HL-60/S4 treated with phorbol 12-myristate 13-acetate at 8.2 ng/mL for 4 days and 3 days (cell line): ENCODE results near the gene FN1.
"Not testable (repeated sequence)": the region's sequence is repeated elsewhere in the genome, so short reads cannot be mapped to it uniquely, and the experiment has no call there.

Source experiments
- in situ Hi-C: fragments of 300-500 bp; cut with MboI; formaldehyde crosslinking; loops from 2 replicates; pipeline ENCODE4 v1.15.0; 2022; ENCODE audit warnings: low sequenced_read_pairs

The FN1 gene

DNA sequence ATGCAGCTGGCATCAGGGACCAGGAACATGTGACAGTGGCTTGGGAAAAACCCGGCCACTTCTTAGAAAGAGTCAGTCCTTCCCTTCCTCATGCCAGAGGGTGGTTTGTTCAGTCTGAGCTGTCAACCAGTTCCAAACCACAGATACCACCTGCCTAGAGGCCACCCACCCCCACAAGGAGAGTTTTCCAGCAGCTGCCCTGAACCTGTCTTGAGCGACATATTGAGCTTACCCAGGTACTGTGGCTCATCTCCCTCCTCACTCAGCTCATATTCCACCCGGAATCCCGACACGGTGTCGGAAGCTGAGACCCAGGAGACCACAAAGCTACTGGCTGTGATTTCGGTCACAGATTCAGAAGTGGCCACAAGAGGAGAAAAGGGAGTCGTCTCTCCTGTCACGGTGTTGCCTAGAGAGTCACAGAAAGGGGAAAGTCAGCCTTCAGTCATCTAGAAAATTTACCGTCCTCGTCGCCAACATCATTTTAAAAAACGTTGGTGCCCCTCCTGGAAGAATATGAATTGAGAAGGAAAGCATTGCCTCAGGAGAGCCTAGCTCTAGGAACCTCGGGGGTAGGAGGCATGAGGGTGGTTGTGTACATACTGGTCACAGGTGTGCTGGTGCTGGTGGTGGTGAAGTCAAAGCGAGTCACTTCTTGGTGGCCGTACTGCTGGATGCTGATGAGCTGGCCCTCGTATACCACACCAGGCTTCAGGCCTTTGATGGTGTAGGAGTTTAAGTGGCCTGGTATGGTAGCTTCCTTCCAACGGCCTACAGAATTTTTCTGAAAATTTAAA, 26.3 kb downstream of the FN1 start:
- in situ Hi-C loops: no loop called here

DNA sequence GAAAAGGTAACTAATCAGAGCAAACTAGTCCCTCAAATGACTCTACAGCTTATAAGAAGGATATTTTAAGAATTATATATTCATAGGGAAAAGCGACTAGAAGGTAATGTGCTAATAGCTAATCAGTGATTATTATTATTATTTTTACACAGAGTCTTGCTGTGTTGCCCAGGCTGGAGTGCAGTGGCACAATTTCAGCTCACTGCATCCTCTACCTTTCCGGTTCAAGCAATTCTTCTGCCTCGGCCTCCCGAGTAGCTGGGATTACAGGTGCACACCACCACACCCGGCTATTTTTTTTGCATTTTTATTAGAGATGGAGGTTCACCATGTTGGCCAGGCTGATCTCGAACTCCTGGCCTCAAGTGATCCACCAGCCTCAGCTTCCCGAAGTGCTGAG, 27.4 kb downstream of the FN1 start:
- in situ Hi-C loops: not testable (repeated sequence)

DNA sequence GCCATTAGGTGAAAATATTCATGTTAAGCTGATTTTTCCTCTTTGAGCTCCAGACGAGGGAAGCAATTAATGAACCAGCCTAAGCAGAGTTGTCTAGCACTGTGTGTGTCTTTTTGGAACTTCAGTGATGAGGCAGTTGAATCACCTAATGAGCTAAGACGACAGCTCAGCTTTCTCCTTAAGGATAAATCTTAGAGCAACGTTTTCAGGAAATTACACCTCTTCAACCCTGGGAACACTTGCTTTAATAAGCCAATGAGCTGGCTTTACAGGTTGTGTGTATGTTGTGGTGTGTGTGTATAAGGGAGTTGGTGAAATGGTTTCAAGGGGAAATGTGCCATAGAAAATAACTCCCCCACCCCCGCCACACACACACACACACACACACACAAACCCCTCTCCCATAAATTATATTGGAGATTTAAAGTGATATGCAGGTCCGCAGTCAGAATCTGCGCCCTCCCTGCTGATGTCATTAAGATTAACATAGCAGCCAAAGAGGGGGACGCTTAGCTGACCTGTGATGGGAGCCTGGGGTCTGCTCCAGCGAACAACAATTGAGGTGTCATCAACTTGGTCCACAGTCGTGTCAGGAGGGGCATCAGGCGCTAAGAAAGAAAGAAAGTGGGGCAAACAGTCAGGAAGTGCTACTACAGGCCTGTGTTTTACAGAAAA, 28.1 kb downstream of the FN1 start:
- in situ Hi-C loops: no loop called here

DNA sequence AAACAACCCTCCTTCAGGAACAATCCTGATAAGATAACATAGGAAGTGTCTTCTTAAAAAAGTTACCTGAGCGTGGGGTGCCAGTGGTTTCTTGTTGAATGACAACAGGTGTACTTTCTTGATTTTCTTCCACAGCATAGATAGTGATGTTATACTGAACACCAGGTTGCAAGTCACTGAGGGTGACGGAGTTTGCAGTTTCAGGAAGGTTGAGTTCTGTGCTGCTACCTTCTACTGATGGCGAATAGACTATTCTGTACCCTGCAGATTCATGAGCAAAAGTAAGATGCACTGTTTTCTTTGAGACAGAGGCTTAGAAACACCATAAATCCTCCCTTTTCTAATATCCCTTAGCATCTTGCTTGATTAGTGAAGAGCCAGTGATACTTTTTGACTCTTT, 28.8 kb downstream of the FN1 start:
- in situ Hi-C loops: no loop called here

DNA sequence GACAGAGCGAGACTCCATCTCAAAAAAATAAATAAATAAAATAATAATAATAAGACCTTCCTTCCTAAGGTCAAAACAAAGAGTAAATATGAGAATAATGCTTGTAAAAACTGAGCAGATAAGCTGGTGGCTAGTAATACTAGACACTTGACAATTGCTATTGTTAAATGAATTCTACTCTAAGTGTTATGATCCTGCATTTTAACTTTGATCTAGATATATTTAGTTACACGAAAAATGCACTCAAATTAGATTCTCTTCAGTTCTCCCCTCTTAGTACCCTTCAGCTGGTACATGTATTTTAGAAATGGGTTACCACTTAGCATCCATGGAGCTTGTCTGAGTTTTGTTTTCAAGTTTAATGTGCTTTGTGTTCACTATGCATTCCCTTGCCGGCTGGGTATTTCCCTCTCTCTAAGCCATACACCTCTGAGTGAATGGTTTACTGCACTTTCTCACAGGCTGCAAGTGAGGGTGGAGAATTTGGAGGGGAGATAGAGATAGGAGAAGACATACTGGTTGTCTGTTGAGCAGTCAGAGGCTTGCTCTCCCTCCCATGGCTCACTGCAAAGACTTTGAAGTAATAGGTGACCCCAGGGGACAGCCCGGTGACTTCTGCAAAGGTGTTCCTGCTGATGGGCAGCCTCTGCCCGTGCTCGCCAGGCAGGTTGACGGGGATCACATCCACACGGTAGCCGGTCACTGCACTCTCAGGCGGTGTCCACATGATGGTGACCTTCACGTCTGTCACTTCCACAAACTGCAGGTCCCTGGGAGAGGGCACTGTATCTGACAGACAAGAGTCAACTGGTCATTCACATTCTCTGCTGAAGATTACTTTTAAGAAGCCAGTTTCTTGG, 29.9 kb downstream of the FN1 start:
- in situ Hi-C loops: no loop called here

DNA sequence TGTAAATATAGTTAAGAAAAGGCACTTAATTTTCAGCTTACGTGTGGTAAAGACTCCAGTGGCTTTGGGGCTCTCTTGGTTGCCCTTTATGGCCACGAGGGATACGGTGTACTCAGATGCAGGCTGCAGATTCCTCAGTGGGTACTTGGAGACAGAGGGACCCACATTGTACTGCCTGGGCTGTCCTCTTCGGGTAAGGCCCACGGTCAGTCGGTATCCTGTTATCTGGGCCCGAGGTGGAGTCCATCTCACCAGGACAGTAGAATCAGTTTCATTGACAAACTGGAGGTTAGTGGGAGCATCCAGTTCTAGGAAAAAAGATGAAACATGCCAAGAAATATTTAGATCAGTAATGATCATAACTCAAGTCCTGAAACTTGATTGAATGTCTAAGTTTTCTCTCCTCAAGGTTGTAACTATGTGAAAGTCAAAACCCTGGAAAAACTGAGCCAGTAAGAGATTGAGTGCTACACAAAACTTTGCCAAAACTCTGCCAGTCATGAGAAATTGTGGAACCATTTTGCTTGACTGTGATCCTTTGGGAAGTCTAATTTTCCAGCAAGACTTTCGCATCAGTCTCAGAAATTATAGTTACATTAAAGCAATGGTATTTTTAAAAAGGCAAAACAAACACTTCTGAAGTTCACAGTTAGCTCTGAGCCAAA, 31.4 kb downstream of the FN1 start:
- in situ Hi-C loops: no loop called here

DNA sequence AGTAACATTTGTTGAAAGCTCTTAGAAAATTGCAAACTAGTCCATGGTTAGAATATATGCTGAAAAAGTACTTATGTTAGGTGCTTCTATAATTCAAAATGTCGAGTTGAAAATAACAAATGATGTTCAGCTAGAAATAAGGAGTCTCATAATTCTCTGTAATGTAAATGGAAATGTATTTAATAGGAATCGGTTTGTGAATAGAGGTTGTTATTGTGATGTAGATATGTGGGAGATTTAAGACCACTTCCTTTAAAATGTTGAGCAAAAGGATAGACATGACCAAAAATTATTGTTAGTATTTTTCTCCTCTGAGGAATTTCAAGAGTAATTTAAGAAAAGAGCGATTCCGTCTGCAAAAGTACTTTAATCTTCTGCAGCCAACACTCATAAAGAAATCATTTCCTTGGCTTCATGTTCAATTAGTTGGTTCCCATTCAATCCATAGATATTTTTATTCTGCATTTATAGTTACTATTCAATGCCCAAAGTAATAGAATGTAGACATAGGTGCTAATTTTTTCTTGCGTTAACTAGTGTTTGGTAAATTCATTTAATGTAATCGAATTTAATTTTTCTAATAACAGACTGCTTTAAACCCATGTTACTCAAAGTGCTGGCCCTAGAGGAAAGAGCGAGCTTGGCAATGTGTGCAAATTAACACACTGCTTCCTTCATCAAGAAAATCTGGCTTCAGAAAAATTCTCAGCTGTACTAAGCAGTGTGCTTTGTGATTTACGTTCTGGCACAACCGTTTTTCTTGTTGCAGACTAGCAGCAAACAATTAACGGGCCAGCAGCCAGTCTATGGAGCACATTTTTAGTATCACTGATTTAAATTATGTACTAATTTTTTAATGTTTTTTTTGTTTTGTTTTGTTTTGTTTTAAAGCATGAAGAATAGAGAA, 32.2 kb downstream of the FN1 start:
- in situ Hi-C loops: no loop called here

DNA sequence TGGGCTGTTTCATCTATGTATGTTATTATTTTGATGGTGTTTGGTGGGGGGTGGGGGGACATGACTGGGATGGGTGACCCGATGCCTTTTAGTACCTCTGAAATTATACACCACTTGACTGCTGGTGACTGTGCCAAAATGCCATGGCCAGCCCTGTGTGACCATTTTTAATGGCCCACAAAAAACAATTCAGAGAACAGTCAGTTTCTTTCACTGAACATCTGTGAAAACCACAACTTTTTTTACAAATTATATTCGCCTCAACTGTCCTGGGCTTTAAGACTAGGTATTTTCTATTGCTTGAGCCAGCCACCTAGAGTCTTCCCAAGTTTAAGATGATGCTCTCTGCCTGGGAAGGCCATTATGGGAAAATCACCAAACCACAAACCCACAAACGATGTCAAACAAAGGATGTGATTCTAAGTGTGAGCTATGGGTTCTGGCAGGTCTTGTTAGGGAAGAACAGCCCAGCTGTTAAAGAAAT, 33.9 kb downstream of the FN1 start:
- in situ Hi-C loops: no loop called here

DNA sequence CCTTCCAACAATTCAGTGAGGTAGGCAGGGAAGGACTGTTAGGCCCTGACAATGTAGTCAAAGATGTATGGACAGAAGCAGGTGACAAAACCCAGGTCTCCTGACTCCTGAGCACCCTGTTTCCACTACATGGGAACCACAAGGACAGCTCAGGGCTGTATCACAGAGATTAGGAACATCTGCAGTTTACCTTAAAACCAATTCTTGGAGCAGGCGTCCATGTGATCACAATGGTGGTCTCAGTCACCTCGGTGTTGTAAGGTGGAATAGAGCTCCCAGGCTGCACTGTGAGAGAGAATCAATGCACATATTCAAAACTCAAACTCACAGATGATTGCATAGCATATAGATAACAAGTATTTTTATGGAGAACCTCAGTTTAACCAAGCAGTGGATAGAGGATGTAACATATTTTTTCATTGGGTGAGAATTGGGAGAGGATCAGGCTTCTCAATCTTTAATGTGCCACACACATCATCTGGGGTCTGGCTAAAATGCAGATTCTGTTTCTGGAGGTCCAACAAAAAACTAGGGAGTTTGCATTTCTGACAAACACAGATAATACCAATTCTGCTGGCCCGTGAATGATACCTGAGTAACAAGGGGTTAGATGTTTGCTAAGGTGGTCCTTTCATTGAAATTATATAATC, 36.7 kb downstream of the FN1 start:
- in situ Hi-C loops: no loop called here

DNA sequence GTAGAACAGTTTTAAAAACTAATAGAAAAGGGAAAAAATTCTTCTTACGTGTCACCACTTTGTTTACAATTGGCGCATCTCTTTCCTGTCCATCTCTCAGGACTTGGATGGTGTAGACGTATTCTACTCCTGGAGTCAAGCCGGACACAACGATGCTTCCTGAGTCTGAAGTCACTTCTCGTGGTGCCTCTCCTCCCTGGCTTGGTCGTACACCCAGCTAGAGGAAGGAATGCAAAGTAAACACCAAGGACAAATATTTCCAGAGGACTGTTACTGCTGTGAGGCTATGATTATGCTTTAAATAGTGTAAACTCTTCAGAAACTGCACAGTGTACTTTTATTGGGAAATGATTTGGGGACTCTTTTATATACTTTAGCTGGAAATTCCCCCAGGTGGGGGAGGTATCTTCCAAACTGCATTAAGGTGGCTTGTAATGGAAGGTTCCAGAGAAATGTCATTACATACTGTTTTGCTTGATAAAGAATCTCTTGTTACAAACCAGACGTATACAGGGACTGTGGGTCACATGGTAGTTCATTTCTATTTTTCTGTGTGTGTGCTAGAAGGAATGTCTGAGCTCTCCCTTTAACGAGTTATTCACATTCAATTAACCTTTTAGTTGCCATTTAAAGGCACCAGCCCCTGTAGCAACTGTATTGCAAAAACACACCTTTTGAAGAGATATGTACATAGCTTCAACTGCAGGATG, 38.1 kb downstream of the FN1 start:
- in situ Hi-C loops: no loop called here

DNA sequence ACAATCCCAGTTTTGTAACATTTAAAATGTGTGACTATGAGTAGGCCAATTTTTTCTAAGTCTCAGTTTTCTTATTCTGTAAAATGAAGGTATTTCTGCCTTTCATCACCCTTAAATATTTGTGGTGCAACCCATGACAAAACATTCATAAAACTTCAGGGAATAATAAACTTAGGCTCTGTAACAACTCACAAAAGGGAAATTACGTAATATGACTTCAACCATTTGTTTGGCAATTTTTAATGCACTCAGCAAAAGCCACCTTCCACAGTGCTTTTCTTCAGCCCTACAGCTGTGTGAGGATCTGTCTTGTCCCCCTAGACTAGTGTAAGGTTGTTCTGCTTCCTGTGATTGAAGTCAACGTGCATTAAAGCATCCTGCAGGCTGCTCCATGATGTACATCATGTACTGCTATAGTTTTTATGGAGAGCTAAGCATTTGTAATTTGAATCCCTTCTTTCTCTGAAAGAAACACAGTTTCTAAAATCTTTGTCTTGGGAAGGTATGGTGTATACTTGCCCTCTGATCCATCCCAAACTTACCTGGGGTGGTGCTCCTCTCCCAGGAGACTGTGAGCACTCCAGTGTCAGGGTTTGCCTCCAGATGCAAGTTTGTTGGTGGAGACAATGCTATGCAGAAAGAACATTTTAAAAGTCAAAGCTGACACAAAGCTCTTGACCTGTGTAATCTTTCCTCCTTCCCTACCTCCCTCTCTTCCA, 39.1 kb downstream of the FN1 start:
- in situ Hi-C loops: no loop called here

DNA sequence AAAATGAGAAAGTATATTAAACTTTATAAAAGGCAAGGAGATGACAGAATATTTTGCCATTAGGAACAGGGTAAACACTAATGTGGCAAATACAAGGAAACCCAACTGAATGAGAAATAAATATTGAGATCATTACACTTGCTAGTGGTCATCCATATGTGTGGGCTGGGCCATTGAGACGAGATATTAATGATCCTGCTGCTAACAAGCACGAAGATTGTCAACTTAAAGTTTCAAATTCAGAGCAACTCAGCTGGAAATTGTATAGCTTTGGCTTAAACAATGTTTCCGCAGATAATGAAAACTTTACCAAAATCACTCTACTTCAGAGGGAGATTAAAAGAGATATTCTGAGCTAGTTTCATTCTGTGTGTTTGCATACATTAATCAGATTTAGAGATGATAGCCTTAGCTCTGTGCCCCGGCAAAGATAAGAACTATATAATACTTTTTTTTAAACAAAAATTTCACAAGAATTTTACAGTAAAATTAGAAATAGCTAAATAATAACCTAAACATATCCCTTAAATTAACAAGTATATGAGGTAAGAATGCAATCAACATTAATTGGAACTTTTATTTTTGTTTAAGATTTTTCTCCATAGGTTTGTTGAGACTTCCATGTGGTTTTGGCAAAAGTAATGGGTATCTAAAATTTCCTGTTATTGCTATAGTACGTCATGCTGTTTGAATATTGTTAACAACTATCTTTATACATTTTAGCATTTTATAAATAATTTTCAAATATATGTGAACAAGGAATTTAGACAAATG, 40.0 kb downstream of the FN1 start:
- in situ Hi-C loops: no loop called here

DNA sequence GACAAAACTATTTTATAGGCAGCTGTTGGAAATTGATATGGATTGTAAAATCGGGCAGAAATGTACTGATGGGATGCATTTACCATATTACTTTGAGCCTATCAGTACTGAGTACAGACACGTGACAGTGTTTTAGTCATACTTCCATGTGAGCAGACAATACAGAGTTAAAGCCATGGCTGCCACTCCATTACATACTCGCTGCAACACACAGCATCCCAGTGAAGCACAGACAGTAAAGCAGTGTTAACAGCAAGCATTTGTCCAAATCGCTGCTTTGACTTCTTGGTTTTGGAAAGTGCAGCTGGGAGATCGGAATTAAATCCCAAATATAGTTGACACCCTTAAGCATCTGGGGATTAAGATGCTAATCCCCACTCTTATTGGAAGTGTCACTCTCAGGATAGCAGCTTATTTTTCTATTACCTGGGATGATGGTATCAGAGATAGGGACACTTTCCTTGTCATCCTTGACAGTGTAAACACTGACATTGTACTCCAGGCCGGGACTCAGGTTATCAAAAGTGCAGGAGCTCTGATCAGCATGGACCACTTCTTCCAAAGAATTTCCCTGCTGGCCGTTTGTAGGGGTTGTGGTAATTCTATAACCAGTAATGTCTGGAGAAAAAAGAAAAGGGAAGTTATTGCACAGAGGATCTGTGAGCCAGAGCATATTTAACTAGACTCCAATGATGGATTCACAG, 41.6 kb downstream of the FN1 start:
- in situ Hi-C loops: no loop called here

DNA sequence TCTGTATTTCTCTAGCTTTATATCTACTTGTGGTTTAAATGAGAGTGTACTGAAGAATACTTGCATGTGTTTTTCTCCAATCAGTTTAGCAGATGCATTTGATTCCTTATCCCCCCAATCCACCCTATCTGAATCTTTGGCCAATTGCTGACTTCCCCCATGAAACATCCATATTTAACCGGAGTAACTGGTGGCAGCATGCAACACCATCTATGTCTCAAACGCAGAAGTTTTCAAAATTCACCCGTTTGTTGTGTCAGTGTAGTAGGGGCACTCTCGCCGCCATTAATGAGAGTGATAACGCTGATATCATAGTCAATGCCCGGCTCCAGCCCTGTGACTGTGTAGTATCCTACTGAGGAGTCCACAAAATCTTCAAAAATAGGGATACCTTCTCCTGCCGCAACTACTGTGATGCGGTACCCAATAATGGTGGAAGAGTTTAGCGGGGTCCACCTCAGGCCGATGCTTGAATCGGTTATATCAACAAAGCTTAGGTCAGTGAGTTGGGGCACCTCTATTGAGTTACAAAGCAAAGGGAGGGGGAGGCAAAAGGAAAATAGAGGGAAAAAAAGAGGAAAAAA, 43.1 kb downstream of the FN1 start:
- in situ Hi-C loops: no loop called here

DNA sequence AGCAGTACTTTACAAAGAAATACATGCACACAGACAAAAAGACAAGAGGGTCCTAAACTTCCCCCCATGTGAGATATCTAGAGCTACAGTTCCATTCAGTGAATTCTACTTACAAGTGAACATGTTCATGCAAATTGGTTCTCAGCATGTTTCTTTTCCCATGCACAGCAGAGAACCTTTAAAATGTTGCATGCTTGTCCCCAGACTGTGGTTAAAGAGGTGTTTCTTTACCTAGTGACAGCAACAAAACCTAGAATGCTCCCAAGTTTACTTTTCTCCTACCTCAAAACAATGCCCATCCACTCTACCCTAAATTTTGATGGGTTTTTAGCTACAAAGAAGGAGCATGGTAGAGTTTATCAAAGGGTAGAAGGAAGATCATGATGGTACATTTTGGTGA, 43.7 kb downstream of the FN1 start:
- in situ Hi-C loops: no loop called here

DNA sequence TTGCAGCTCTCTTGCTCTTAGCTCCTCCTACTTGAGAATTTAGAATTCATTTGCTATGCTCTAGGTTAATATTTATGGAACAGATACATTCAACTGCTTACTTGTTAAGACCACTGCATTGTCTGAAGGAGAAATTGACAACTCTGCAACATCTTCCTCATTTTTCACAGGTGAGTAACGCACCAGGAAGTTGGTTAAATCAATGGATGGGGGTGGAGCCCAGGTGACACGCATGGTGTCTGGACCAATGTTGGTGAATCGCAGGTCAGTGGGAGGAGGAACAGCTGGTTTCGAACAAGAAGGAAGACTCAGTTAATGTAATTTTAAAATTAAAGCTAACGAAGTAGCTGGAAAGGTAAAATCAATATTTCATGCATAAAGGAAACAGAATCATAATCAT, 44.3 kb downstream of the FN1 start:
- in situ Hi-C loops: no loop called here

DNA sequence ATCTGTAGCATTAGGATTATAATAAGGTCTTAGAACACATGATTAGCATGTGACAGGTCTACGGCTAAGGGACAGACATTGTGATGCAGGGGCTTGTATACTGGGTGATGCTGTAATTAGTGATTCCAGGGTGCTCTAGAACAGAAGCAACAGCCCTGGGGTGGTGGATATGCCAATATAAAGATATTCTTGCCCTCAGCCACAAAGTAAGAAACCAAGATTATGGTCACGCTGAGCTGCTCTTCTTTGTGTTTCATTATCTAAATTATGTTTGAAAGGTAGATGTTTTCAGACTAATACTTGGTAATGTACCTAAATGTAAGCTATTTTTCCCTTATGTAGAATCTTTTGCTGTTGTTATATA, 45.3 kb downstream of the FN1 start:
- in situ Hi-C loops: no loop called here
